Heart right ventricle (tissue), 16 donors: Measurements from ENCODE around the gene OTOP3. TPM values are rescaled to one million over a fixed set of nuclear protein-coding genes. Genes with fewer than 3 reads are reported as not detected.
A peak's percentile ranks its signal among the peaks of the same experiment; 100 is the strongest.
"Not testable (repeated sequence)": the region's sequence is repeated elsewhere in the genome, so short reads cannot be mapped to it uniquely, and the experiment has no call there.

Experiments used
- ATAC-seq, 8 donors: fragments of 200-7000 bp; cut with Tn5 transposase; one replicate each; pipeline ENCODE4 v1.9.1; 2020; ENCODE audit warnings: mild to moderate bottlenecking in 8 of 8, moderate library complexity in 8 of 8, moderate number of reproducible peaks in 1 of 8
- DNase-seq, 2 donors: peaks; one replicate each; pipeline ENCODE4 v3.0.0-alpha.2; 2020
- H3K27ac ChIP-seq, 10 donors: fragments of 200-600 bp; sonication (generic) in 2 of 10; one replicate each; pipeline versions ENCODE4 v1.5.0 to v1.8.0; 2020 to 2022; ENCODE audit warnings: mild to moderate bottlenecking in 3 of 10
- H3K27me3 ChIP-seq, 7 donors: fragments of 200-600 bp; one replicate each; pipeline ENCODE4 v1.8.0; 2021 to 2022; ENCODE audit warnings: mild to moderate bottlenecking in 2 of 7
- H3K36me3 ChIP-seq, 9 donors: fragments of 200-600 bp; sonication (generic) in 1 of 9; one replicate each; pipeline versions ENCODE4 v1.5.0 to v1.8.0; 2020 to 2022; ENCODE audit warnings: mild to moderate bottlenecking in 2 of 9
- H3K4me1 ChIP-seq, 9 donors: fragments of 200-600 bp; sonication (generic) in 1 of 9; one replicate each; pipeline versions ENCODE4 v1.5.0 to v1.8.0; 2020 to 2022; ENCODE audit warnings: mild to moderate bottlenecking in 4 of 9
- H3K4me3 ChIP-seq, 10 donors: fragments of 200-600 bp; sonication (generic) in 2 of 10; one replicate each; pipeline versions ENCODE4 v1.5.0 to v1.8.0; 2020 to 2022; ENCODE audit warnings: mild to moderate bottlenecking in 7 of 10, moderate library complexity in 2 of 10
- H3K9me3 ChIP-seq, 11 donors: fragments of 200-600 bp in 10 of 11; sonication (generic) in 2 of 11; one replicate each; pipeline versions ENCODE4 v1.5.0 to v1.8.0; 2013 to 2022; ENCODE audit warnings: mild to moderate bottlenecking in 2 of 11, control low read depth in 1 of 11, moderate library complexity in 1 of 11
- WGBS, 2 donors: extraction: QIAGEN DNeasy Blood & Tissue Kit; methylation state at CpG; one replicate each; pipeline ENCODE4 v1.1.7; 2013; ENCODE audit warnings: inconsistent platforms in 1 of 2; 5-methylcytosine and 5-hydroxymethylcytosine counted together
- intact Hi-C, 10 donors: fragments of 100-400 bp; cut with DNase I; formaldehyde crosslinking; loops; one replicate each; pipeline versions ENCODE4 v1.11.1 to v1.14.2; 2022
- polyA plus RNA-seq, 2 donors: library from polyadenylated mRNA; stranded (reverse); fragments of 200-250 nt; gene quantifications; one replicate each; pipeline ENCODE4 v1.2.3, GENCODE V29; 2013
- total RNA-seq, 10 donors: library from RNA; stranded (reverse); fragmentation: NEBNext Ultra II Directional in 3 of 10; extraction: Animal tissue kit (Norgen Biotek cat#: 25700) in 3 of 10; gene quantifications; one replicate each; pipeline versions ENCODE4 v1.2.1 to v1.2.4, GENCODE V29; 2021 to 2023
- TF ChIP-seq, protein P1 (sequence below), 9 donors: fragments of 200-600 bp; sonication (generic) in 2 of 9; IDR thresholded peaks; one replicate each; pipeline versions ENCODE4 v1.5.0 to v1.8.0; 2021 to 2022; ENCODE audit warnings: antibody characterized with exemption in 9 of 9, mild to moderate bottlenecking in 5 of 9, moderate library complexity in 1 of 9
- donor health status: Arrhythmogenic right ventricular cardiomyopathy.
- donor health status: ischemic (EF 13 %, LVEDD 7.1; RV severe dilation, severe dysfunction).
- donor health status: healthy with polysubstance abuse.
- donor health status: DM: no; HTN: yes; CAD: no.
- donor health status: DM: no; HTN: no; CAD: no.
- donor health status: ischemic (EF 25% LVEDD 6.9; RV normal size, moderate dysfunction).
- donor health status: ischemic (EF 25% LVEDD 5.7; RV mildly dilated, moderate dysfunction).
- donor health status: healthy.
- donor health status: DM: yes; HTN: yes; CAD: no.
- donor health status: Ischemic cardiomyopathy.
- donor health status: ischemic (EF 35%, LVEDD 5.7; RV mildly dilated, moderate dysfunction).
- donor health status: nonischemic (EF 11% LVEDD 7.7; RV severe dilation, severe dysfunction).
- donor health status: DM: yes; HTN: yes; CAD: no.
- donor health status: PGD.
- donor health status: ischemic (EF 29% LVEDD 5.4; RV normal size, mild dysfunction).
- donor health status: nonischemic (EF 23%, LVEDD 6.1; RV moderate dilation, normal function).

OTOP3 gene
- total and polyA plus RNA-seq, 12 donors, result not detected

DNA sequence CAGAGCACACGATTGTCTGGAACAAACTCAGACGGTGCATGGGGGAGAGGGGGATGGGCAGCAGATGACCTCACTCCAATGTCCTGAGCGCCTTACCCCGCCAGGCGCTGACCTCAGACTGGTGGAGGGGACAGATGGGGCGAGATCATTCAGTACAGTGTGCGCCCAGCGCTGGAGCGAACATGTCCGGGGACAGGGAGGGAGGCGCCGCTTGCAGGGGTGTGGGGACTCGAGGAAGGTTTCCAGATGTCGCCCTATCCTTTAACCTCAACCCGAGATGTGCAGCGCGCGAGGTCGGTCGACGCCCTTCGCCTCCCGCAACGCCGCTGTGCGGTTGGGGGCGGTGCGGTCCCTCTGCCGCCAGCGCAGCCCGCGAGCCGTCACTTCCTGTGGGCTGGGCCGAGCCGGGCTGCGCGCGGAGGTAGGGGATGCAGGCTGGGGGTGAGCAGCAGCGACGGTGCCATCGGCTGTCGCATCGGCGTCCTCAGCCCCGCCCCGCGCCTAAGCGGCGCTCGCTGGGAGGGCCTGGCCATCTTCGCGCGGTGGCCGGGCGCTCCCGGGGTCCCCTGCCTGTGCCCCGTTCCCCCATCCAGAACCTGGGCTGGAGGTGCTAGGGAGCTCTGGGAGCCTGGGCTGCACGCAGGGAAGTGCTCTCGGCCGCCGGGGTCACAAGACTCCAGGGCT, 46.4 kb downstream of the OTOP3 start:
- peak; percentile 73 to 81 for DNase-seq
- H3K36me3 ChIP-seq, result no peaks in the 10 kb centered on the region
- H3K9me3 ChIP-seq, result no peaks in the 10 kb centered on the region
- H3K4me1 ChIP-seq, result peaks cover 4 to 30% (median 20%) of the 10 kb centered on the region in 9 donors
- WGBS, 2 donors, result 0% methylated on average over 57 to 61 of the region's 61 CpGs
- ATAC-seq, result peak; percentile 93 to 96 (median 95)
- peak overlapping the region; percentile 76 to 96 (median 92) for H3K27ac ChIP-seq
- H3K4me3 ChIP-seq, result peak overlapping the region; percentile 40 to 79 (median 68)
- TF ChIP-seq, protein P1, sequence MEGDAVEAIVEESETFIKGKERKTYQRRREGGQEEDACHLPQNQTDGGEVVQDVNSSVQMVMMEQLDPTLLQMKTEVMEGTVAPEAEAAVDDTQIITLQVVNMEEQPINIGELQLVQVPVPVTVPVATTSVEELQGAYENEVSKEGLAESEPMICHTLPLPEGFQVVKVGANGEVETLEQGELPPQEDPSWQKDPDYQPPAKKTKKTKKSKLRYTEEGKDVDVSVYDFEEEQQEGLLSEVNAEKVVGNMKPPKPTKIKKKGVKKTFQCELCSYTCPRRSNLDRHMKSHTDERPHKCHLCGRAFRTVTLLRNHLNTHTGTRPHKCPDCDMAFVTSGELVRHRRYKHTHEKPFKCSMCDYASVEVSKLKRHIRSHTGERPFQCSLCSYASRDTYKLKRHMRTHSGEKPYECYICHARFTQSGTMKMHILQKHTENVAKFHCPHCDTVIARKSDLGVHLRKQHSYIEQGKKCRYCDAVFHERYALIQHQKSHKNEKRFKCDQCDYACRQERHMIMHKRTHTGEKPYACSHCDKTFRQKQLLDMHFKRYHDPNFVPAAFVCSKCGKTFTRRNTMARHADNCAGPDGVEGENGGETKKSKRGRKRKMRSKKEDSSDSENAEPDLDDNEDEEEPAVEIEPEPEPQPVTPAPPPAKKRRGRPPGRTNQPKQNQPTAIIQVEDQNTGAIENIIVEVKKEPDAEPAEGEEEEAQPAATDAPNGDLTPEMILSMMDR (IDR thresholded peaks at IDR 0.05), result peak in 5 of 9 donors; percentile 7 to 34 (median 25)
- intact Hi-C loops, result loop anchor here in 3 of 10 donors (2.0 to 10.0 kb wide), 3 partner anchors 31 to 53 kb away; partner anchors contain the start of gene MRPL58 (in 1 of the 3)
- H3K27me3 ChIP-seq, result peaks cover 0 to 27% (median 0%) of the 10 kb centered on the region in 7 donors

DNA sequence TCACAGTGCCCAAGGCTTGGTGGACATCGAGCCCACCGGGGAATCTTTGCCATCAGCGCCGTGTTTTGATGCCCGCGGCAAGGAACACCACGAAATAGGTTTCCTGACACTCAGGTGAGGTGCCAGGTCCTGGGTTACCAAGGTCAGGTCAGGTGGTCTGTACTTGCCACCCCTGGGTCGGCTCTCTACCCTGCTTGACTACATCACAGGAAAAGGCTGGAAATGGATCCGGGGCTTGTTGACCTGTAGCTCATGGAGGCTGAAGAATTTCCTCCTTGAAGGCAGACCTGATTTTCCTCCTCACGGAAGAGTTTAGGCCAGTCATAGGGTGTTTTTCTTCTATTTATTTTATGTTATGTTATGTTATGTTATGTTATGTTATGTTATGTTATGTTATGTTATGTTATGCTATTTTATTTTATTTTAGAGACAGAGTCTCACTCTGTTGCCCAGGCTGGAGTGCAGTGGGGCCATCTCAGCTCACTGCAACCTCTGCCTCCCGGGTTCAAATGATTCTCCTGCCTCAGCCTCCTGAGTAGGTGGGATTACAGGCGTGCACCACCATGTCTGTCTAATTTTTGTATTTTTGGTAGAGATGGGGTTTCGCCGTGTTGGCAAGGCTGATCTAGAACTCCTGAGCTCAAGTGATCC, 47.1 kb downstream of the OTOP3 start:
- intact Hi-C loops, result loop anchor here in 3 of 10 donors (2.0 to 10.0 kb wide), 3 partner anchors 30 to 52 kb away; partner anchors contain the start of gene MRPL58 (in 1 of the 3)
- 32% methylated on average over 14 of the region's 14 CpGs for WGBS, 2 donors
- ATAC-seq, result peak in 3 of 8 donors; percentile 5 to 29 (median 11)
- Histone ChIP-seq H3K27me3 (peaks cover 0 to 27% (median 0%) of the 10 kb centered on the region in 7 donors), H3K4me3 (peak overlapping the region; percentile 40 to 79 (median 68)), H3K4me1 (peaks cover 4 to 31% (median 22%) of the 10 kb centered on the region in 9 donors), H3K27ac (peak overlapping the region; percentile 76 to 96 (median 92))
- H3K36me3 ChIP-seq, H3K9me3 ChIP-seq, DNase-seq: not testable (repeated sequence)

DNA sequence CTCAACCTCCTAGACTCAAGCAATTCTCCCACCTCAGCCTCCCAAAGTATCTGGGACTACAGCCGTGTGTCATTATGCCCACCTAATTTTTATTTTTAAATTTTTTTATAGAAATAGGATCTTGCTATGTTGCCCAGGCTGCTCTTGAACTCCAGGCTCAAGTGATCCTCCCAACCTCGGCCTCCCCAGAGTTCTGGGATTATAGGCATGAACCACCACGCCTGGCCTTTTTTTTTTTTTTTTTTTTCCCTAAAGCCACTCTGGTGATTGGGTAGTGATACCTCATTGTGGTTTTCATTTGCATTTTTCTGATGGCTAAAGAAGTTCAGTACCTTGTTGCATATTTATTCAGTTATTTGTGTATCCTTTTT, 50.5 kb downstream of the OTOP3 start:
- WGBS, 2 donors, result 96 to 98% methylated on average over 3 of the region's 3 CpGs
- TF ChIP-seq, protein P1 (IDR thresholded peaks at IDR 0.05), result no peak
- Histone ChIP-seq H3K4me1 (peaks cover 4 to 53% (median 42%) of the 10 kb centered on the region in 9 donors), H3K36me3 (no peaks in the 10 kb centered on the region), H3K27me3 (peaks cover 0 to 29% (median 0%) of the 10 kb centered on the region in 7 donors), H3K4me3 (no peak overlapping the region), H3K9me3 (no peaks in the 10 kb centered on the region), H3K27ac (no peak overlapping the region)
- DNase-seq (no peak), ATAC-seq (no peak)
- intact Hi-C loops, result loop anchor here in 5 of 10 donors (2.0 to 10.0 kb wide), 4 partner anchors 27 to 126 kb away; partner anchors contain the start of genes ATP5PD (in 3 of the 5), KCTD2 (in 3 of the 5) and MRPL58 (in 1 of the 5)

DNA sequence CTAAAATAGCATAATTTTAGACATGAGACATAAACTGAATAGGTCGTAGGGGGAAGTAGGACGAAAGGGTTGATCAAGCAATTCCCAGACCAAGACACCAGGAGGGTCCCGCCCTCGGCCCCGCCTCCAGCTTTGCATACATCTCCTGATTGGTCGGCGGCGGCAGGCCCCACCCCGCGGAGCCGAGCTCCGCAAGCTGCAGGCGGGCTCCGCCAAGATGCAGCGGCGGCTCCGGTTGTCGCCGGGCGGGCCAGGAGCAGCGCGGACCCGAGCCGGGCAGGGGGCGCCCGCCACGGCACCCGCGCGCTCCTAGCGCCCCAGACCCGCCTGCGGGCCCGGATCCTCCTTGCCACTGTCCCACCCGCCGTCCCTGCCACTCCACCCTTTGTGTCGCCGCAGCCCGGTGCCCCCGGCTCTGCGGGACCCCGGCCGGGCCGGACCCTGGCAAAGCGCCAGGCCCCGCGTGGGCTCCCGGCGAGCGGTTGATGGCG, 51.8 kb downstream of the OTOP3 start, which contains the start of gene CDR2L:
Gene CDR2L (plus strand): TSS at position 215 of the 491 bp plus-strand sequence. CDS start 412 bp downstream, outside the sequence.
- intact Hi-C loops, result loop anchor here in 5 of 10 donors (2.0 to 10.0 kb wide), 4 partner anchors 25 to 125 kb away; partner anchors contain the start of genes ATP5PD (in 3 of the 5), KCTD2 (in 3 of the 5) and MRPL58 (in 1 of the 5)
- peak within 1 kb of the TSS; percentile 87 to 100 (median 98) for H3K27ac ChIP-seq
- DNase-seq (peak; percentile 96 to 97), ATAC-seq (peak; percentile 87 to 94 (median 92))
- 0% methylated on average over 36 to 51 of the region's 51 CpGs for WGBS, 2 donors
- TF ChIP-seq, protein P1 (IDR thresholded peaks at IDR 0.05), result no peak
- H3K4me1 ChIP-seq, result peaks cover 0 to 52% (median 30%) of the 10 kb centered on the region in 9 donors
- H3K27me3 ChIP-seq, result peaks cover 0 to 17% (median 0%) of the 10 kb centered on the region in 7 donors
- peaks cover 0 to 4% (median 0%) of the 10 kb centered on the region in 9 donors for H3K36me3 ChIP-seq
- peak within 1 kb of the TSS; percentile 63 to 92 (median 80) for H3K4me3 ChIP-seq
- no peaks in the 10 kb centered on the region for H3K9me3 ChIP-seq
